Peyer's patch (tissue), 4 donors: Measurements from ENCODE around the gene ITPR1. TPM values are rescaled to one million over a fixed set of nuclear protein-coding genes. Genes with fewer than 3 reads are reported as not detected.

Source experiments
- DNase-seq, 3 donors: peaks; one replicate each; pipeline ENCODE4 v3.0.0-alpha.2; 2017 to 2019
- H3K27ac ChIP-seq, 4 donors: fragments of 200-600 bp; sonication (generic); one replicate each; pipeline ENCODE4 v1.5.1; 2016 to 2019
- H3K27me3 ChIP-seq, 2 donors: fragments of 200-600 bp; sonication (generic); one replicate each; pipeline ENCODE4 v1.5.1; 2019
- H3K36me3 ChIP-seq, 3 donors: fragments of 200-600 bp; sonication (generic); one replicate each; pipeline ENCODE4 v1.5.1; 2016 to 2019
- H3K4me1 ChIP-seq, 4 donors: fragments of 200-600 bp; sonication (generic); one replicate each; pipeline ENCODE4 v1.5.1; 2016 to 2019
- H3K4me3 ChIP-seq, 4 donors: fragments of 200-600 bp; sonication (generic); 1 replicate in 3 of 4; 2 replicates in 1 of 4; pipeline ENCODE4 v1.5.1; 2016 to 2019; ENCODE audit warnings: mild to moderate bottlenecking in 1 of 4
- H3K9me3 ChIP-seq, 4 donors: fragments of 200-600 bp; sonication (generic); one replicate each; pipeline ENCODE4 v1.5.1; 2016 to 2019; ENCODE audit warnings: mild to moderate bottlenecking in 1 of 4
- CTCF ChIP-seq, 6 experiments: fragments of 450-650 bp in 4 of 6; fragments of 200-600 bp in 2 of 6; sonication (generic) in 1 of 6; IDR thresholded peaks; one replicate each; pipeline ENCODE4 v1.5.1; 2017 to 2019; ENCODE audit warnings: antibody characterized with exemption in 6 of 6, mild to moderate bottlenecking in 3 of 6, moderate library complexity in 1 of 6
- POLR2A ChIP-seq, 2 donors: fragments of 450-650 bp; IDR thresholded peaks; one replicate each; pipeline ENCODE4 v1.5.1; 2017; ENCODE audit warnings: antibody characterized with exemption in 2 of 2, mild to moderate bottlenecking in 2 of 2, moderate library complexity in 2 of 2
- total RNA-seq, 4 donors: library from RNA; depleted of rRNA; stranded (reverse); fragments of >200 nt; gene quantifications; one replicate each; pipeline ENCODE4 v1.1.0, GENCODE V29; 2016

ITPR1 gene
- total RNA-seq, 4 donors from 2014 or later: 13.3 to 142 (median 22.7) TPM

- Histone ChIP-seq H3K9me3 (no peaks in the 10 kb centered on the region), H3K4me3 (no peak overlapping the region), H3K27ac (no peak overlapping the region), H3K27me3 (no peaks in the 10 kb centered on the region), H3K36me3 (no peaks in the 10 kb centered on the region), H3K4me1 (no peaks in the 10 kb centered on the region)
- no peak for DNase-seq
- no peak for TF ChIP-seq POLR2A (IDR thresholded peaks at IDR 0.05)
Observed at GRCh38 chr3:4882548-4882947, 389.4 kb downstream of the ITPR1 start.

GRCh38 chr3:4883011-4883410, 389.9 kb downstream of the ITPR1 start:
- TF ChIP-seq CTCF (IDR thresholded peaks at IDR 0.05): no peak
- TF ChIP-seq POLR2A (IDR thresholded peaks at IDR 0.05): no peak
- H3K4me1 ChIP-seq: no peaks in the 10 kb centered on the region
- H3K36me3 ChIP-seq: no peaks in the 10 kb centered on the region
- no peak for DNase-seq
- no peaks in the 10 kb centered on the region for H3K27me3 ChIP-seq
- H3K27ac ChIP-seq: no peak overlapping the region
- no peak overlapping the region for H3K4me3 ChIP-seq
- no peaks in the 10 kb centered on the region for H3K9me3 ChIP-seq

GRCh38 chr3:4884888-4885287, 391.7 kb downstream of the ITPR1 start:
- TF ChIP-seq POLR2A (IDR thresholded peaks at IDR 0.05) (no peak), CTCF (IDR thresholded peaks at IDR 0.05) (no peak)
- no peak overlapping the region for H3K4me3 ChIP-seq
- no peak overlapping the region for H3K27ac ChIP-seq
- H3K9me3 ChIP-seq: no peaks in the 10 kb centered on the region
- no peak for DNase-seq
- peaks cover 0 to 8% (median 0%) of the 10 kb centered on the region in 4 donors for H3K4me1 ChIP-seq
- H3K36me3 ChIP-seq: no peaks in the 10 kb centered on the region
- H3K27me3 ChIP-seq: no peaks in the 10 kb centered on the region

GRCh38 chr3:4885316-4885715, 392.2 kb downstream of the ITPR1 start:
- no peak overlapping the region for H3K4me3 ChIP-seq
- TF ChIP-seq POLR2A (IDR thresholded peaks at IDR 0.05): no peak
- no peak for TF ChIP-seq CTCF (IDR thresholded peaks at IDR 0.05)
- H3K36me3 ChIP-seq: no peaks in the 10 kb centered on the region
- no peaks in the 10 kb centered on the region for H3K9me3 ChIP-seq
- H3K27me3 ChIP-seq: no peaks in the 10 kb centered on the region
- peaks cover 0 to 9% (median 0%) of the 10 kb centered on the region in 4 donors for H3K4me1 ChIP-seq
- no peak for DNase-seq
- no peak overlapping the region for H3K27ac ChIP-seq

- Histone ChIP-seq H3K4me3 (no peak overlapping the region), H3K4me1 (peaks cover 0 to 9% (median 0%) of the 10 kb centered on the region in 4 donors), H3K27ac (no peak overlapping the region), H3K9me3 (no peaks in the 10 kb centered on the region), H3K27me3 (no peaks in the 10 kb centered on the region), H3K36me3 (no peaks in the 10 kb centered on the region)
- DNase-seq: no peak
- TF ChIP-seq CTCF (IDR thresholded peaks at IDR 0.05): no peak
- no peak for TF ChIP-seq POLR2A (IDR thresholded peaks at IDR 0.05)
Observed at GRCh38 chr3:4886448-4886847, 393.3 kb downstream of the ITPR1 start.

- TF ChIP-seq POLR2A (IDR thresholded peaks at IDR 0.05): no peak
- TF ChIP-seq CTCF (IDR thresholded peaks at IDR 0.05): no peak
- Histone ChIP-seq H3K4me3 (no peak overlapping the region), H3K9me3 (no peaks in the 10 kb centered on the region), H3K27ac (no peak overlapping the region), H3K27me3 (no peaks in the 10 kb centered on the region), H3K36me3 (no peaks in the 10 kb centered on the region), H3K4me1 (peaks cover 0 to 9% (median 0%) of the 10 kb centered on the region in 4 donors)
- DNase-seq: no peak
Observed at GRCh38 chr3:4887177-4887576, 394.0 kb downstream of the ITPR1 start.
